ENCODE measurements around the gene CD300LD. TPM values are rescaled to one million over a fixed set of nuclear protein-coding genes. Genes with fewer than 3 reads are reported as not detected.

The CD300LD gene
- polyA plus RNA-seq, 1 experiment: not detected

DNA sequence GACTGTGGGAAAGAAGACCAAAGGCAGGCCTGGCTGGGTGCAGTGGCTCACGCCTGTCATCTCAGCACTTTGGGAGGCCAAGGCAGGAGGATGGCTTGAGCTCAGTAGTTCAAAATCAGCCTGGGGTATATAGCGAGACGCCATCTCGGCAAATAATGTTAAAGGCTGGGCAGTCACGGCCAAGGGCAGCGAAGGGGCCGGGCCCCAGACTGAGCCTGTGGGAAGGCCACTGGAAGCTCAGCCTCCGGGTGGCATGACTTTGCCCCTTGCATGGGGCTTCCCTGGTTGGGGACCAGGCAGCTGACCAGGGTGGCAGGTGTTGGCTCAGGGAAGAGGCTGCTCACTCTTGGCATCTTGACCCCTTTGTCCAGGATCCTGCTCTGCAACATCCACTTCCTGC lies 14.0 kb upstream of the CD300LD start:
- Histone ChIP-seq H3K27me3 (ENCODE audit: control insufficient read depth, insufficient read depth, low read length) (no peaks in the 10 kb centered on the region), H3K36me3 (ENCODE audit: control insufficient read depth, insufficient read depth, low read length) (no peaks in the 10 kb centered on the region), H3K4me3 (ENCODE audit: low read depth, low read length) (no peak overlapping the region)
- CTCF ChIA-PET: no interaction called here
- TF ChIP-seq CTCF (IDR thresholded peaks at IDR 0.05; ENCODE audit: insufficient read depth, low read depth, low read length): no peak
- no peak for DNase-seq (ENCODE audit: low read depth)
- POLR2A ChIA-PET: no interaction called here

- no peak for TF ChIP-seq CTCF (IDR thresholded peaks at IDR 0.05; ENCODE audit: insufficient read depth, low read depth, low read length)
Measured at GRCh38 chr17:74605361-74605760, 13.3 kb upstream of the CD300LD start.

GRCh38 chr17:74604761-74605160 lies 12.7 kb upstream of the CD300LD start:
- H3K36me3 ChIP-seq (ENCODE audit: control insufficient read depth, insufficient read depth, low read length): no peaks in the 10 kb centered on the region
- CTCF ChIA-PET: no interaction called here
- no peak for DNase-seq (ENCODE audit: low read depth)
- H3K4me3 ChIP-seq (ENCODE audit: low read depth, low read length): no peak overlapping the region
- POLR2A ChIA-PET: no interaction called here
- no peak for TF ChIP-seq CTCF (IDR thresholded peaks at IDR 0.05; ENCODE audit: insufficient read depth, low read depth, low read length)
- H3K27me3 ChIP-seq (ENCODE audit: control insufficient read depth, insufficient read depth, low read length): no peaks in the 10 kb centered on the region

More at GRCh38 chr17:74605361-74605760, 13.3 kb upstream of the CD300LD start:
- POLR2A ChIA-PET: no interaction called here
- no peak overlapping the region for H3K4me3 ChIP-seq (ENCODE audit: low read depth, low read length)
- CTCF ChIA-PET: no interaction called here
- no peaks in the 10 kb centered on the region for H3K27me3 ChIP-seq (ENCODE audit: control insufficient read depth, insufficient read depth, low read length)
- no peaks in the 10 kb centered on the region for H3K36me3 ChIP-seq (ENCODE audit: control insufficient read depth, insufficient read depth, low read length)
- peak; percentile 5 for DNase-seq (ENCODE audit: low read depth)

DNA sequence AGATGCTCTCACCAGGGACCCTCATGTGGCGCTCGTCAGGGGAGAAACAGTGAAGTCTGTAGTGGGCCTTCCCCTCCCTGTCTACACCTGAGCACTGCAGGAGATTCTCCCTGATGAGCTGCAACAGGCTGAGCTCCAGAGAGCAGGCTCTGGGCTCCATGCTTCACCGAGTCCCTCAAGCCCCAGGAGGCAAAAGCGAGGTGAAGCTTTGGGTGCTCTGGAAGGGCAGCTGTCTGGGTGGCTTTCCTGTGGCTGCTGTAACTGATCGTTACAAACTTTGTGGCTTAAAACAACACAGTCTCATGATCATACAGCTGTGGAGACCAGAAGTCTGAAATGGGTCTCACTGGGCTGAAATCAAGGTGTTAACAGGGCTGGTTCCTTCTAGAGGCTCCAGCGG lies 12.1 kb upstream of the CD300LD start:
- ChIA-PET POLR2A (no interaction called here), CTCF (no interaction called here)

GRCh38 chr17:74603746-74604145 lies 11.7 kb upstream of the CD300LD start:
- ChIA-PET POLR2A (no interaction called here), CTCF (no interaction called here)
- Histone ChIP-seq H3K4me3 (ENCODE audit: low read depth, low read length) (no peak overlapping the region), H3K27me3 (ENCODE audit: control insufficient read depth, insufficient read depth, low read length) (no peaks in the 10 kb centered on the region), H3K36me3 (ENCODE audit: control insufficient read depth, insufficient read depth, low read length) (no peaks in the 10 kb centered on the region)
- DNase-seq (ENCODE audit: low read depth): no peak
- no peak for TF ChIP-seq CTCF (IDR thresholded peaks at IDR 0.05; ENCODE audit: insufficient read depth, low read depth, low read length)

More for the DNA sequence above, 12.1 kb upstream of the CD300LD start:
- no peaks in the 10 kb centered on the region for H3K36me3 ChIP-seq (ENCODE audit: control insufficient read depth, insufficient read depth, low read length)
- no peaks in the 10 kb centered on the region for H3K27me3 ChIP-seq (ENCODE audit: control insufficient read depth, insufficient read depth, low read length)
- no peak overlapping the region for H3K4me3 ChIP-seq (ENCODE audit: low read depth, low read length)
- no peak for TF ChIP-seq CTCF (IDR thresholded peaks at IDR 0.05; ENCODE audit: insufficient read depth, low read depth, low read length)
- DNase-seq (ENCODE audit: low read depth): no peak

All from BJ (cell line).